HG03039 (cell line): ENCODE data around the gene MCHR1.

Experiments
- ATAC-seq: cut with Tn5 transposase; IDR thresholded peaks from one replicate; pipeline ENCODE4 v1.9.1; 2021; ENCODE audit warnings: mild to moderate bottlenecking, moderate library complexity; ENCODE audit not compliant: unreplicated experiment

The MCHR1 gene

GRCh38 chr22:40723396-40723933, 44.2 kb downstream of the MCHR1 start:
- no peak for ATAC-seq

- ATAC-seq = no peak
These were observed 47.2 kb downstream of the MCHR1 start for GRCh38 chr22:40726514-40726913.

GRCh38 chr22:40727070-40727963, 48.0 kb downstream of the MCHR1 start:
- ATAC-seq = no peak

GRCh38 chr22:40727964-40728615, 48.8 kb downstream of the MCHR1 start:
- ATAC-seq = no peak

DNA sequence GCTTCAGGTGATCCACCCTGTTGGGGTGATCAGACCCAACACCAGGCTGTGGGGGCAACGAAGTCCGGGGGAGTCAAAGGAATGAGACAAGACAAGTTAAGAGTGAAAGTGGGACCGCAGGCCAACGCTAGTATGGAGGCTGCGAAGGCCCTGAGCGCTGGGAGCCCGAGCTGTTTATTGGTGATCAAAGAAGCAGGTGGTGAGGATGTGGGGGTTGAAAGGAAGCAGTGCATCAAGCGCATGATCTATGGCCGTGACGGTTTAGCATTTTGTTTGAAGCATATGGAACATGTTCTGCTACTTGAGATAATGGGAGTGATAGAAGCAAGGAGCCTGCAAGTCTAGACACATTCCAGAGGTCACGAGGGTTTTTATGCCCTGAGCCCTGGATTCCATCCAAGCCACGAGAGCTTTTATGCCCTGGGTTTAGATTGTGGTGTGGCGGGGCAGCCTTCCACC, 49.5 kb downstream of the MCHR1 start:
- ATAC-seq = no peak

DNA sequence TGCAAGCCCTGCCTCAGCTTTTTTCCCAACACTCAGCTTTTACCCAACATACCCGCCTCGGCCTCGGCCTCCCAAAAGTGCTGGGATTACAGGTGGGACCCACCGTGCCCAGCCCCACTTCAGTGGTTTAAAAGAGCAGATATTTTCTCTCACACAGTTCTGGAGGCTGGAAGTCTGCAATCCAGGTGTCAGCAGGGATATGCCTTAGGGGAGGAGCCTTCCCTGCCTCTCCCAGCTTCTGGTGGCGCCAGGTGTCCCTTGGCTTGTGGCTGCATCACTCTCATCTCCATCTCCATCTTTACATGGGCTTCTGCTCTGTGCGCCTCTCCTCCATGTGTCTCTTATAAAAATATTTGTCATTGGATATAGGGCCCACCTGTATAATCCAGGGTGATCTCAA, 50.0 kb downstream of the MCHR1 start:
- ATAC-seq = no peak
